ENCODE measurements around the gene STC2.

GRCh38 chr5:173296737-173297676 lies 31.2 kb downstream of the STC2 start:
- TF ChIP-seq, protein P1, sequence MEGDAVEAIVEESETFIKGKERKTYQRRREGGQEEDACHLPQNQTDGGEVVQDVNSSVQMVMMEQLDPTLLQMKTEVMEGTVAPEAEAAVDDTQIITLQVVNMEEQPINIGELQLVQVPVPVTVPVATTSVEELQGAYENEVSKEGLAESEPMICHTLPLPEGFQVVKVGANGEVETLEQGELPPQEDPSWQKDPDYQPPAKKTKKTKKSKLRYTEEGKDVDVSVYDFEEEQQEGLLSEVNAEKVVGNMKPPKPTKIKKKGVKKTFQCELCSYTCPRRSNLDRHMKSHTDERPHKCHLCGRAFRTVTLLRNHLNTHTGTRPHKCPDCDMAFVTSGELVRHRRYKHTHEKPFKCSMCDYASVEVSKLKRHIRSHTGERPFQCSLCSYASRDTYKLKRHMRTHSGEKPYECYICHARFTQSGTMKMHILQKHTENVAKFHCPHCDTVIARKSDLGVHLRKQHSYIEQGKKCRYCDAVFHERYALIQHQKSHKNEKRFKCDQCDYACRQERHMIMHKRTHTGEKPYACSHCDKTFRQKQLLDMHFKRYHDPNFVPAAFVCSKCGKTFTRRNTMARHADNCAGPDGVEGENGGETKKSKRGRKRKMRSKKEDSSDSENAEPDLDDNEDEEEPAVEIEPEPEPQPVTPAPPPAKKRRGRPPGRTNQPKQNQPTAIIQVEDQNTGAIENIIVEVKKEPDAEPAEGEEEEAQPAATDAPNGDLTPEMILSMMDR (IDR thresholded peaks at IDR 0.05; ENCODE audit: insufficient read depth, low read length), result no peak
- no peak for TF ChIP-seq POLR2AphosphoS5 (IDR thresholded peaks at IDR 0.05; ENCODE audit: low read depth)
- TF ChIP-seq, protein P2, sequence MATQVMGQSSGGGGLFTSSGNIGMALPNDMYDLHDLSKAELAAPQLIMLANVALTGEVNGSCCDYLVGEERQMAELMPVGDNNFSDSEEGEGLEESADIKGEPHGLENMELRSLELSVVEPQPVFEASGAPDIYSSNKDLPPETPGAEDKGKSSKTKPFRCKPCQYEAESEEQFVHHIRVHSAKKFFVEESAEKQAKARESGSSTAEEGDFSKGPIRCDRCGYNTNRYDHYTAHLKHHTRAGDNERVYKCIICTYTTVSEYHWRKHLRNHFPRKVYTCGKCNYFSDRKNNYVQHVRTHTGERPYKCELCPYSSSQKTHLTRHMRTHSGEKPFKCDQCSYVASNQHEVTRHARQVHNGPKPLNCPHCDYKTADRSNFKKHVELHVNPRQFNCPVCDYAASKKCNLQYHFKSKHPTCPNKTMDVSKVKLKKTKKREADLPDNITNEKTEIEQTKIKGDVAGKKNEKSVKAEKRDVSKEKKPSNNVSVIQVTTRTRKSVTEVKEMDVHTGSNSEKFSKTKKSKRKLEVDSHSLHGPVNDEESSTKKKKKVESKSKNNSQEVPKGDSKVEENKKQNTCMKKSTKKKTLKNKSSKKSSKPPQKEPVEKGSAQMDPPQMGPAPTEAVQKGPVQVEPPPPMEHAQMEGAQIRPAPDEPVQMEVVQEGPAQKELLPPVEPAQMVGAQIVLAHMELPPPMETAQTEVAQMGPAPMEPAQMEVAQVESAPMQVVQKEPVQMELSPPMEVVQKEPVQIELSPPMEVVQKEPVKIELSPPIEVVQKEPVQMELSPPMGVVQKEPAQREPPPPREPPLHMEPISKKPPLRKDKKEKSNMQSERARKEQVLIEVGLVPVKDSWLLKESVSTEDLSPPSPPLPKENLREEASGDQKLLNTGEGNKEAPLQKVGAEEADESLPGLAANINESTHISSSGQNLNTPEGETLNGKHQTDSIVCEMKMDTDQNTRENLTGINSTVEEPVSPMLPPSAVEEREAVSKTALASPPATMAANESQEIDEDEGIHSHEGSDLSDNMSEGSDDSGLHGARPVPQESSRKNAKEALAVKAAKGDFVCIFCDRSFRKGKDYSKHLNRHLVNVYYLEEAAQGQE (IDR thresholded peaks at IDR 0.05; ENCODE audit: insufficient replicate concordance, low read depth), result no peak
- TF ChIP-seq SPI1 (IDR thresholded peaks at IDR 0.05; ENCODE audit: borderline replicate concordance, low read depth), result no peak

Data from HL-60 (cell line).